ENCODE data around the gene TLK1.

DNA sequence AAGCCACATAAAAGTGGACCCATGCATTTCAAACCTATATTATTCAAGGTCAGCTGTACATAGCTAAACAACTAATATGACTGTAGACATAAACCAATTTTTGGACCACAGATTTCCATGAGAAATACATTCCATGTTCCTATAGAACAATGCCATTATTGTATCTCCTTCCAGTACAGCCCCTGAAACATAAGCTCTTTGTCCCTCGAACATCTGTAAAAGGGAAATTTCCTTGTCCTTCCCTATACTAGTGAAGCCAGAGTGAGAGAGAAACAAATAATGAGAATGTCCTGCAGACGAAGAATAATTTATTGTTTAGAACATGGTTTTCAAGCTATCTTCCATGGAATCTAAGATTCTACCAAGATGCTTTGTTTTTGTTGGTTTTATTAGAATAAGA lies 156.3 kb downstream of the TLK1 start:
- TF ChIP-seq, protein P1, sequence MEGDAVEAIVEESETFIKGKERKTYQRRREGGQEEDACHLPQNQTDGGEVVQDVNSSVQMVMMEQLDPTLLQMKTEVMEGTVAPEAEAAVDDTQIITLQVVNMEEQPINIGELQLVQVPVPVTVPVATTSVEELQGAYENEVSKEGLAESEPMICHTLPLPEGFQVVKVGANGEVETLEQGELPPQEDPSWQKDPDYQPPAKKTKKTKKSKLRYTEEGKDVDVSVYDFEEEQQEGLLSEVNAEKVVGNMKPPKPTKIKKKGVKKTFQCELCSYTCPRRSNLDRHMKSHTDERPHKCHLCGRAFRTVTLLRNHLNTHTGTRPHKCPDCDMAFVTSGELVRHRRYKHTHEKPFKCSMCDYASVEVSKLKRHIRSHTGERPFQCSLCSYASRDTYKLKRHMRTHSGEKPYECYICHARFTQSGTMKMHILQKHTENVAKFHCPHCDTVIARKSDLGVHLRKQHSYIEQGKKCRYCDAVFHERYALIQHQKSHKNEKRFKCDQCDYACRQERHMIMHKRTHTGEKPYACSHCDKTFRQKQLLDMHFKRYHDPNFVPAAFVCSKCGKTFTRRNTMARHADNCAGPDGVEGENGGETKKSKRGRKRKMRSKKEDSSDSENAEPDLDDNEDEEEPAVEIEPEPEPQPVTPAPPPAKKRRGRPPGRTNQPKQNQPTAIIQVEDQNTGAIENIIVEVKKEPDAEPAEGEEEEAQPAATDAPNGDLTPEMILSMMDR (IDR thresholded peaks at IDR 0.05), result no peak
- no peak for TF ChIP-seq POLR2A (IDR thresholded peaks at IDR 0.05)
- no peak for TF ChIP-seq EP300 (IDR thresholded peaks at IDR 0.05)
